GM23338 (cell line): ENCODE results near the gene GNLY.

Experiments
- CREB1 ChIP-seq: fragments of 250-450 bp; sonication (Bioruptor Pico); IDR thresholded peaks from 2 replicates; pipeline ENCODE4 v1.5.0; 2020; ENCODE audit warnings: low read depth, mild to moderate bottlenecking, moderate library complexity
- CTCF ChIP-seq, 2 experiments: fragments of 200-600 bp in 1 of 2; sonication (generic) in 1 of 2; conservative IDR thresholded peaks; 2 replicates each; pipeline versions ENCODE4 v1.5.1 to v1.6.1; 2016 to 2017; ENCODE audit warnings: antibody characterized with exemption in 2 of 2, low read depth in 2 of 2, mild to moderate bottlenecking in 2 of 2, moderate library complexity in 1 of 2
- EZH2 ChIP-seq: fragments of 200-600 bp; sonication (generic); IDR thresholded peaks from one replicate; pipeline ENCODE4 v1.8.0; 2017; ENCODE audit warnings: antibody characterized with exemption, mild to moderate bottlenecking, low read depth; ENCODE audit not compliant: unreplicated experiment
- EZH2phosphoT487 ChIP-seq: fragments of 200-600 bp; sonication (generic); IDR thresholded peaks from one replicate; pipeline ENCODE4 v1.8.1; 2018; ENCODE audit warnings: antibody characterized with exemption; ENCODE audit not compliant: unreplicated experiment
- JUNB ChIP-seq: IDR thresholded peaks from one replicate; pipeline ENCODE4 v1.6.1; 2016; ENCODE audit warnings: antibody characterized with exemption; ENCODE audit not compliant: unreplicated experiment
- POLR2AphosphoS5 ChIP-seq: IDR thresholded peaks from 2 replicates; pipeline ENCODE4 v1.6.1; 2016; ENCODE audit warnings: antibody characterized with exemption, low read depth
- REST ChIP-seq: IDR thresholded peaks from one replicate; pipeline ENCODE4 v1.6.1; 2018; ENCODE audit warnings: antibody characterized with exemption; ENCODE audit not compliant: unreplicated experiment

- TF ChIP-seq CTCF (conservative IDR thresholded peaks at IDR 0.05; ENCODE audit: low read depth in 2 of 2) (no peak), EZH2 (no peak), EZH2phosphoT487 (no peak), REST (no peak), POLR2AphosphoS5 (no peak), CREB1 (CRISPR knock-in tag) (no peak), JUNB (no peak)
These were observed 23.3 kb downstream of the GNLY start for GRCh38 chr2:85717308-85718008.
